ENCODE results near the gene ZNF532.

DNA sequence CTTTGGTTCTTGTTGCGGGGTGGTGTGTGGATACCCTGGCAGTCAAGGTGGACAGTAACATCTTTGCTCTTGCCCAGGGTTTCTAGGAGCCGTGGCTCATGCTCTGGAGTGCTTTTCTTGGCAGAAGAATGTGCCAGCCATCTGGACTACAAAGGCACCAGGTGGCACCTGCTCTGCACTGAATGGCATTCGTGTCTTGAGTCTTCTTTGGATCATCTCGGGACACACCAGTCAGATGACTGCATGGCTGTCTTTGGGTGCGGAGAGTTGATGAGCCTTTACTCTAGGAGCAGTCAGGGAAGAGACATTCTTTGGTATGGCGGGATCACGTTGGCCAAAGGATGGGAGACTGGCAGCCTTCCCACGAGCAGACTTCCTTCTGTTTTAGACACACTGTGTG lies 170.9 kb downstream of the ZNF532 start:
- TF ChIP-seq SP1 (IDR thresholded peaks at IDR 0.05): no peak
- TF ChIP-seq SP1 (CRISPR knock-in tag; IDR thresholded peaks at IDR 0.05): no peak
- no peak for TF ChIP-seq POLR2A (IDR thresholded peaks at IDR 0.05; ENCODE audit: insufficient read depth in 1 of 2, low read depth in 2 of 2, low read length in 2 of 2)
